Measurements from ENCODE around the gene BAHD1.
"Not testable (repeated sequence)": the region's sequence is repeated elsewhere in the genome, so short reads cannot be mapped to it uniquely, and the experiment has no call there.

BAHD1 gene

DNA sequence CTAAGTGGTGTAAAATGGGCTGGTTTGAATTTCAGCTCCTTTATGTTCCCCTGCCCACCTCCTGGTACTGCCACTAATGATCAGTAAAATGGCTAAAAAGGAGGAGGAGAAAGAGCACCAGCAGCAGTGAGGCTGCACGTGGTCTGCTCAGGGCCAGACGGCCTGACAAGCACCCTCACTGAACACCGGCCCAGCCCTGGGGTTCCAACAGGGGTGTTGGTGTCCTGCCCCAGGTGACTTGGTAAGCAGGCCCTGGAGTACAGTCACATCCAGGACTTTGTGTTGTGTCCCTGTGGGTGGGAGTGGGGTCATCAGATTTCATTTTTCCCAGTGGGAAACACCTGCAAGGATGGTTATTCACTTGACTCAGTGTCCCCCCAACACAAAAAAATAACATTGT lies 5.4 kb downstream of the BAHD1 start:
- no peak for DNase-seq

DNA sequence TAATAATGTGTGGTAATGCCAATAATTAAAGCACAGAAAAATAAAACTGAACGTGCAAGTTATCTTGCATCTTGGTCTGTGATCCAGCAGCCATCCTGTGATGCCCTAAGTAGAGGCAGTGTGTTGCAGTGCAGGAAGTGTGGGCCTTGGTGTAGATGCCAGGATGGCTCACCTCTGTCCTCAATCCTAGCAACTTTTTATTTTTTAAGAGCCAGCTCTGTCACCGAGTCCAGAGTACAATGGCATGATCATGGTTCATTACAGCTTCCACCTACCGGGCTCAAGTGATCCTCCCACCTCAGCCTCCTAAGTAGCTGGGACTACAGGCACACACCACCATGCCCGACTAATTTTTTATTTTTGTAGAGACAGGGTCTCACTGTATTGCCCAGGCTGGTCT lies 7.6 kb downstream of the BAHD1 start:
- DNase-seq = no peak

GRCh38 chr15:40449275-40449674 lies 8.5 kb downstream of the BAHD1 start:
- no peak for DNase-seq

GRCh38 chr15:40450047-40450446 lies 9.3 kb downstream of the BAHD1 start:
- no peak for DNase-seq

DNA sequence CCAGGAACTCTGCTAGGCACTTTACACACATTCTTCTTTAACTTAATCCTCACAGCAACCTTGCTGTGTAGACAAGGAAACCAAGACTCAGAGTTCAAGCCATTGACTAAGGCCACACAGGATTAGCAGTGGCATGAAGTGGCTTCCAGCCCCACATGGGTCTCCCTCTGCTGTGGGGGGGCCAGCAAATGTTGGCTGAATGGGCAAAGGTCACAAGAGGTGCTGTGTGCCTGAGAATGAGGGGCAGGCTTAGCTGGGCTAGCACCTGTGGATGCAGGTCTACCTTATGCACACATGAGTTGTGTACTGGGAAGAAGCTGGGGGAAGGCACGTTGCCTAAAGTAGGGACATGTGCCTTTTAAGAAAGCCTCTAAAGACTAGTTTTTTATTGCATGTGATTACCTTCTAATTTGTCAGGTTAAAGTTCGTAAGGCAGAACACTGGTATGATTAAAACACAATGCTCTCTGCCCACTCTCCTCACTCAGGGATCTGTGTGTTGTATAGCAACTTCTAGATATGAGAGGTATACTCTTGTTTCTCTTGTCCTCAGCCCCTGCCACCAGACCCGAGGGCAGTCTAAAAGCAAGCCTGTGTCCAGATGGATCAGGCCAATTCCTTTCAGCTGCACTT lies 10.9 kb downstream of the BAHD1 start:
- DNase-seq = no peak

- DNase-seq = no peak
These were observed 11.7 kb downstream of the BAHD1 start for GRCh38 chr15:40452296-40453090.

DNA sequence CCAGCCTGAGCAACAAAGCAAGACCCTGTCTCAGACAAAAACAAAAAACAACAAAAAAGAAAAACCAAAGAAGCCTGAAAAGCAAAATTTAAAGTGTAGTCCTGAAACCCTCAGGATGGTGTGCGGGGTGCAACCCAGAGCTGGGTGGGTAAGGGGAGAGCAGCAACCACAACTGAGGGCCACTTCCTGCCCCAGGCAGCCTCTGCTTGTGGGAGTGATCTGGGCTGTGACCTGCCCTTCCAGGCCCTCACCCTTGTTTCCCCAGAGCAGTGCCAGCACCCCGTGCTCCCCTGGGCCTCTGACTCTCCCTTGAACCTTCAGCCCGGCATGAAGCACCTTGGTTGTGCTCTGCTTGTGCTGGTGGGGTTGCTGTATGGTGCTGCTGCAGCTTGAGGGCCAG lies 13.2 kb downstream of the BAHD1 start:
- not testable (repeated sequence) for DNase-seq

- no peak for DNase-seq
These were observed 14.2 kb downstream of the BAHD1 start for GRCh38 chr15:40454904-40455391.

GRCh38 chr15:40456299-40456712 lies 15.6 kb downstream of the BAHD1 start:
- no peak for DNase-seq

DNA sequence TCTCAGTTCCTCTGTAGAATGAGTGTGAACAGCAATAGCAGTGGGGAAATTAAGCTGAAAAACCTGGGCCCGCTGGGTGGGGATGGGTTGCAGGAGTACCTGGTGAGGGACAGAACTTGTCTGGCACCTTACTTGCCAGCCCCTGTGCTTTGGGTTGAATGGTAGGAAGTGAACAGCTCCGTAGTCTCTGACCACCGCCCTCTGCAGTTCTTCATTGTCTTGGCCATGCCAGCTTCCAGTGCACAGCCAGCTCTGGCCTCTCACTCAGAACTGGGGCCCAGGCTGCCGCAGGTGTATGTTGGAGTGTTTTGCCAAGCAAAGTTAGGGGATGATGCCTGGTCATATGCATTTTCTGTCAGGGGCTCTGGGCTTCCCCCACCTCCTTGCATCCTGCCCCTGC lies 16.0 kb downstream of the BAHD1 start:
- DNase-seq = no peak

- no peak for DNase-seq
These were observed 18.0 kb downstream of the BAHD1 start for GRCh38 chr15:40458495-40459371.

- DNase-seq = no peak
These were observed 18.8 kb downstream of the BAHD1 start for GRCh38 chr15:40459391-40460015.

GRCh38 chr15:40460404-40460803 lies 19.7 kb downstream of the BAHD1 start:
- DNase-seq = no peak

DNA sequence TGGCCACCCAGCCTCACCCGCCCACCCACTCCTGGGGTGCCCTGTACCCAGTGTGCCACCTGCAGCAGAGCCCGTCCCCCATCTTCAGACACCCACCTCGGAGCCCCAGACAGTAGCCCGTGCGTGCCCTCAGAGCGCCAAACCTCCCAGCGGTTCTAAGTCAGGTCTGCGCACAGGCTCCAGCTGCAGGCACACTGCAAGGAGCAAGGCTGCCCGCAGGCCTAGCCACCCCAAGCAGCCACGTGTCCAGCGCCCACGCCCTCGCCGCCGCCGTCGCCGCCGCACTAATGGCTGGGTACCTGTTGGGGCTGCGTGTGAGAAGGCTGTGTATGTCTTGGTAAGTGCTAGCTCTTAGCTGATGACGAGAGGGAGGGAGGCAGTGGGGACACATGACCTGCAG lies 21.2 kb downstream of the BAHD1 start:
- DNase-seq = no peak

DNA sequence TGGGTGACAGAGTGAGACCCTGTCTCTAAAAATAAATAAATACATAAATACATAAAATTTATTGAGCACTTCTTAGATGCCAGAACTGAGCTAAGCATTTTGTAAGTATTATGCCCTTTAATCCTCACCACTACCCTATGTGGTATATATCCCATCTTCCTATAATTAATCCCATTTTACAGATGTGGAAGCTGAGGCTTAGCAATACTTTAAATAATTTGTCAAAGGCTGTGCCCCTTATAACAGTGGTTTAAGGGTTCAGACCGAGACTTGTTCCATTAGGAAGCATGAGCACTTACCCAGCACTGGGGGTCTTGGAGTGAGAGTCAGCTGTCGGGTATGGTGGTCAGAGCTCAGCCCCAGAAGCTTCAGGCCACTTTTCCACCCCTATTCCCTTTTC lies 22.5 kb downstream of the BAHD1 start:
- no peak for DNase-seq

- no peak for DNase-seq
These were observed 23.3 kb downstream of the BAHD1 start for GRCh38 chr15:40463886-40464545.

- DNase-seq = no peak
These were observed 23.9 kb downstream of the BAHD1 start for GRCh38 chr15:40464595-40465185.

- DNase-seq = no peak
These were observed 25.2 kb downstream of the BAHD1 start for GRCh38 chr15:40465939-40466338.

- DNase-seq = no peak
These were observed 25.9 kb downstream of the BAHD1 start for GRCh38 chr15:40466426-40467260.

DNA sequence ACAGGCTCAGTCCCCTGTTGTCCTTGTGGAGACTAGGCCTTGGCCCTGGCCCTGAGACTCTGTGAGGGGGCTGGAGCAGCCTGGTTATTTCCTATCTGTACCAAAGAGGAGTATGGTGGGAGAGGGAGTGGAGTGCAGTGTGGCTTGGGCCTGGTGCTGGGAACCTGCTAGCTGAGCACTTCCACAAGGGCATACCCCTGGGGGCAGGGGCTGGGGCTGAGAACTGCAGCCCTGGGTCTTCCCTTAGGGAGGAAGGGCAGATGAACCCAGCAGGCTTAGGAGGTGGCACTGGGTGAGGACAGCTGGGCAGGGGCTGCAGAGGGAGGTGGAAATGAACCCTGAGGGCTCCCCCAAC lies 26.5 kb downstream of the BAHD1 start:
- no peak for DNase-seq

- DNase-seq = no peak
These were observed 28.2 kb downstream of the BAHD1 start for GRCh38 chr15:40468898-40469331.
